GM10847 (cell line): ENCODE results near the gene LHFPL6.

ENCODE experiments used
- POLR2A ChIP-seq: IDR thresholded peaks from 2 replicates; pipeline ENCODE4 v1.6.1; 2011; ENCODE audit not compliant: insufficient read length; ENCODE audit errors: extremely low read depth

The LHFPL6 gene

DNA sequence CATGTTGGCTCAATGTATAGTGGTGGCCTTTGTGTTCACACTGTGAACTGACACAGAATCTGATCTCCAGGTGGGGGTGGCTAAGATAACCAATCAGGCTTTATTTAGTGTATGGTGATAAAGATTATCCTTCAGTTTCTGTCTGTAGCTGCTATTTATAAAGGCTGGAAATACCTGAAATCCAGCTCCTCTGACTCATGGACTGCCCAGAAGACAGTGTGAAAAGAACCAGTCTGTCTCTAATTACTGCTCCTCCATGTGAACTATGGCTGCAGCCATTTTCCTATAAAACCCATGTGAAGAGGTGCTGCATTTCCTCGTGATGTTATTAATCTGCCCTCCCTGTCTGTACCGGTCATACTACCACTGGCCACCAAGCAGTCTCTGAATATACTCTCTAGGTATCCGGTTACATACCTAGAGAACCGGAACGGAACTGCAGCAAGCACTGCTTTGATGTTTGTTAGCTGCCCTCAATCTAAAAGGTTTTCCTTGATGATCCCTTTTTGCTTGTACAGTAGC, 238.0 kb downstream of the LHFPL6 start:
- TF ChIP-seq POLR2A: no peak

GRCh38 chr13:39363382-39363772, 239.6 kb downstream of the LHFPL6 start:
- TF ChIP-seq POLR2A: no peak

DNA sequence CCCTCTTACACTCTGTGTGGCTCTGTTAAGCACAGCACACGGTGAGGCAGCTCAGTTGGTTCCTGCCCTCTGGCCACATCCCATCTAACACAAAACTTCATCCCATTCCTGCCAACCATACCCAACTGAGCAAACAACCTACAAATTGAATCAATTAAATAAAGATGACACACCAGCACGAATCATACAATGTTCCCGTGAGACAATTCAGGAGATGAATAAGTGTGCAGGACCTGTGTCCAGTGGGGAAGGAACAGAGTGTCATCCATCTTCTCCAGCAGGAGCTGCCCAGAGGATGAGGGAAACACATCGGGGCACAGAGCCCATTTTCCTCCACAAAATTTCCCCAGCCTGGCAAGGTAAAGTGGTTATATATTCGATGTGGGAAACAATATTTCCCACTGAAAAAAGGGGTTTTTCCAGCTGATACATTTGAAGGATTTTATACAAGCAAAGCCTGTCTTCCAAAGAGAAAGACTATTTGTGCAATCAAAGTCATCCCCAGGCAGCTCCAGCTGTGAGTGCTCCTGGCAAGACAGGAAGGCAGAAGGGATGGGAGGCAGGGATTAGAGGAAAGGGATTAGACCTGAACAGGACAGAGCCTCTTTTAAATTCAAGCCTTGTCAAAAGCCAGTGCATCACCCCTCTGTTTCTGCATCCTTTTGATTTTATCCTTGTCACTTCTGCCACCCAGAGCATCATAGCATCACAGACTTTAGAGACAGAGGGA, 240.2 kb downstream of the LHFPL6 start:
- TF ChIP-seq POLR2A: no peak

DNA sequence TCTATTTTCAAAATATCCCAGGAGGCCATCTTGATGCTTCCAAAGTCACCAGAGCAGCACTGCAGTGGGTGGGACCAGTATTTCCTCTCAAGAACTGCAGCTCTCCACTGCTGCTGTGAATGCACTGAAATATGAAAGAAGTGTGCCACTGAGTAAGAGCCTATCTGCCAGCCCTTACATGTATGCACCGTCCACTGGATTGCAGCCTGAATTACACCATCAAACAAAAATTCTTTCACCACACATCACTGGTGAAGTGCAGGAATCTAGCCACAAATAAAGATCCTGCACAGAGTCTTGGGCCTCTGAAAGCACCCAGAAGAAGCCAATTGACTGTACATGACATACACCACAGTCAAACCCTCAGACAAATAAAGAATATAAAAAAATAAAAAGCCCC, 249.0 kb downstream of the LHFPL6 start:
- TF ChIP-seq POLR2A: no peak

GRCh38 chr13:39350461-39350881, 252.5 kb downstream of the LHFPL6 start:
- TF ChIP-seq POLR2A: no peak

DNA sequence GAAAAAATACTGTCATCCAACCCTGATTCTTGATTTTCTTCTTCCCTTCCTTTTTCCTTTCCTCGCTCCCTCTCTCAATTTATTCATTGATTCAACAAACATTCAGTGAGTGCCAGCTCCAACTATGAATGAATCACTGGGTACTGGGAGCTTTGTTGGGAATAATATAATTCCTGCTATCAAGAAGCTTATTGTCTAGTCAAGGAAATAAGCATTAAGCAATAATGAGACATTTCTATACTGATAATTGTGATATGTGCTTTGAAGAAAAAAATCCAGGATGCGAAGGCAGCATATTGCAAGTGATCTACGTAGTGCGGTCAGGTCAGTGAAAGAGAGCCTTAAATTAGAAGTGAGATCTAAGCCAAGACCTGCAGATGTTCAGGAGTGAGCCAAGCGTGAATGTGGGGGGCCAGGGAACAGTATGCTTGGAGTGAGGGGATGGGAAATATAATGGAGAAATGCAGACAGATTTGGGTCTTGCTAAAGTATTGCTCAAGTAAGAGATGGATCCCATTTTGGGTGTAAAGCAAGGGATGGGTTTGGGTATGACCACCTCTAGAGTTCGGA, 253.5 kb downstream of the LHFPL6 start:
- TF ChIP-seq POLR2A: no peak

GRCh38 chr13:39347926-39348901, 254.8 kb downstream of the LHFPL6 start:
- no peak for TF ChIP-seq POLR2A

DNA sequence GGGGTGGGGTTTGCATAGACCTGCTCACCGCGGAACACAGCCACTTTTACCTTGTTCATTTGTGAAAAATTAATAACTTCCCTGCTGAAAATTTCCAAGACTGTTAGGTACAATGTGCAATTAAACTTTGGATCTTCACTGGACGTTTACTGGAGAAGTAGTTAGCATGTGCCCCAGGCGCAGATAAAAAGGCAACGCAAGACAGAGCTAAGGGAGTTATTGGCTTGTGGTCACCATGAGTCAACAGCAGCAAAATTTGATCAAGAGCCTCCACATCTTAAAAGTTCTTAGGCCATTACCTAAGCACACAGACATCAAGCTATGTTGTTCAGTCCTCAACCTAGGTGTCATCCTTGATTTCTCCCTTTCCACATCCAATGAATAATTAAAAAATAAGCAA, 257.0 kb downstream of the LHFPL6 start:
- no peak for TF ChIP-seq POLR2A

- TF ChIP-seq POLR2A: no peak
Measured at GRCh38 chr13:39341251-39341650, 261.7 kb downstream of the LHFPL6 start.

DNA sequence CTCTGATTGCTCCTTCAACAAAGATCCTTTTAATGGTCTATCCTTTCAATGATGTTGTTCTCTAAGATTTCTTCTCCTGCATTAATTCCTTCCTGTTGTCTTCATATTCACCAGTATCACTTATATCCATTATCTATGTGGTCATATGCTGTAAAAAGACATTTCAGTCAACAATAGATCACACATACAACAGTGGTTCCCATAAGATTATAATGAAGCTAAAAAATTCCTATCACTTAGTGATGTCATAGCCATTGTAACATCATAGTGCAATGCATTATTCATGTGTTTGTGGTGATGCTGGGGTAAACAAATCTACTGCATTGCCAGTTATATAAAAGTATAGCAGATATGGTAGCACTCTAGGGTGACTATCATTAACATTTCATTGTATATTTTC, 266.1 kb downstream of the LHFPL6 start:
- TF ChIP-seq POLR2A: no peak

DNA sequence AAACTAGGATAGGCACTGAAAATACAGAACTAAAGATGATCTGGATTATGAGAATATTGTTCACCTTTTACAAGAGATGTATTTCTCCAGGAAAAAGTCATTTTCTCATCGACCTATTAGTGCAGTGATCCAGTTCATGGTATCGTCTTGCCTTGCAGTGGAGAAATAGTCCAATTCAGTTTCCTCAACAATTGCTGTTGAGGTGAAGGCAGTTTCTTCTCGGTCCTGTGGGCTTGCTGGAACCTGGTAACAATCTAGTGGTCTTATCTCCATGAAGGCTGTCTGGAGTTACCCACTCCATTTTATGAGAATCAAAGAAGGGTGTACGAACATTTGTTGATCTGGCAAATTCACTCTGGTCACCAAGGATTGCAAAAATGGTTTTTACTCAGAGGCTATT, 266.8 kb downstream of the LHFPL6 start:
- TF ChIP-seq POLR2A: no peak

DNA sequence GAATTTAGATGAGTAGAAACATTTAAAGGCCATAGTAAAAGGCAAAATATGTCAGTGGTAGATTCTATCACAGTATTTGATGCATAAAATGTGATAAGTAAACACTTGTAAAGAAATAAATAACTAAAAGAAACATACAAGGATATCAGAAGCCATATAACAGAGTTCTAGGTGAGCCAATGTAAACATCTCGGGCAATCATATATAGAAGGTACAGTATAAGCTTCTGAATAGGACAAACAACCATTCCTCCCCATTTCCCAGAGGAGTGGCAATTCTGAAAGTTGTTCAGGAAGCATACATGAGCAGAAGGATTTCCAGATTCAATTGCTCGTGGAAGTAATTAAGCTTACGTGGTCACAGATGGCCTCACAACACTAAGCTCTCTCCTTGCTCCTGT, 267.3 kb downstream of the LHFPL6 start:
- no peak for TF ChIP-seq POLR2A

DNA sequence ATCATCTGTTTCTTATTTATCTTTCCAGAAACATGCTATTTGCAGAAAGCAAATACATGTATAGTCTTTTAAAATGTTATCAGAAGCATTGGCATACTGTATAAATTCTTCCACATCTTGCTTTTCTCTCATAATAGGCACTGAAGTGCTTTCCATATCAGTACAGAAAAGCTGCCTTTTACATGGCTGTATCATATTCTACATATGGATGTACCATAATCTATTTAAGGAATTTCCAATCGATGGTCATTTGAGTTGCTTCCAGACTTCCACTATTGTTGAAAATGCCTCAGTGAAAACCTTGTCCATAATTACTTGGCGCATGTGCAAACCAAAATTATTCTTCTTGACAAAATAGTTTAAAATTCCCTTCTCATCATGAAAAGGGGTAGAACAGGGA, 272.5 kb downstream of the LHFPL6 start:
- TF ChIP-seq POLR2A: no peak

DNA sequence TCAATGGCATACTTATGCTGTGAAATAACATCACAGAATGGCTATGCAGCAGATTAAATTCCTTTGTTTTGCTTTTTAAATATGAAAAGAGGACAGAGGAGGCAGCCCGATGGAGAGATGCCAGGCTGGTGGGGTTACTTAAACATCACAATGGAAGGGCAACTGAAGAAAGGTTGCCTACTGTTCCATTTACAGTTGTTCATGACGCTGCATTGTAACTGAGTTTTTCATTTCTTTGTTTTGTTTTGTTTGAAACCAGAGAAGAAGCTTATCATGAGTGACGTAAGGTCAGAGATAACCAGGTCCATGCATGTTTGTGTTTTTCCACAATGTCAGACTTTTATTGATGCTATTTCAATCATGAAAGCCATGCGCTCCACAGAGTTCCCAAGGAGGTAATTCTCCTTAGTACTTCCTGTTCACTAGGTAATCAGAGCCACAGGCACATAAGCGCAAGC, 273.8 kb downstream of the LHFPL6 start:
- TF ChIP-seq POLR2A: no peak

- no peak for TF ChIP-seq POLR2A
Measured at GRCh38 chr13:39327172-39327479, 275.9 kb downstream of the LHFPL6 start.
